ENCODE results near the gene MAPT. TPM values are rescaled to one million over a fixed set of nuclear protein-coding genes. Genes with fewer than 3 reads are reported as not detected.

MAPT gene
- total and polyA plus RNA-seq, 2 of the 13 experiments (the other 11 are each of a cell fraction or from before 2014, with no cell fraction given): 2.1 to 2.8 TPM

DNA sequence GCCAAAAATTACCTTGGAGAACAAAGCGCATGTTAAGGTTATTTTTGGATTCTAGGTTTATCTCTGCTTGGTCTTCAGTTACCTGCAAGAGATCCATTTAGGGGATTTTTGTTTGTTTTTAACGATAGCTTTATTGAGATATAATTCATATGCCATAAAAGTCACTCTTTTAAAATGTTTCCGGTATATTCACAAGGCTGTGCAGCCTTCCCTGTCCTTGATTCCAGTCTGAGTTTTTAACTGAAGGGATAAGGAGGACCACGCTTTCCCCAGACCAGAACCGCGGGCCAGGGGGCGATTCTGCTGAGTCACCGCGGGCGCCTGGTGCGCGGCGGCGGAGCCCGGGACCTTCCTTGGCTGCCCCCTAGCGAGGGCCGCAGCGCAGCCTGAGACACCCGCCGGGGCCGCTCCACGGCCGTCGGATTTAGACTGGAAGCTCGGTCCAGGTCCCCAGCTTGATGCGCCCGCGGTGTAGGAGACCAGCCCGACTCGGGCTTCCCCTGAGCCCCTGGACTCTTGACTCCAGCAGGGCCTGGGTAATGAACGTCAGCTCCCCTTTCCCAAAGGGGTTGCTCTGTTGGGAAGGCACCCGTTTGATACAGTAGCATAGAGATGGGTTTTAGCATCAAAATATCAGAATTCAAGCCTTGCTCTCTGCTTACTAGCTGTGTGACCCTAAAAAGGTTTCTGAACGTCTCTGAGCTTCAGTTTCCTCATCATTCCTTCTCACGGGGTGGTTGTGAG is 54.7 kb downstream of the MAPT start (continued):
- TF ChIP-seq, protein P1, sequence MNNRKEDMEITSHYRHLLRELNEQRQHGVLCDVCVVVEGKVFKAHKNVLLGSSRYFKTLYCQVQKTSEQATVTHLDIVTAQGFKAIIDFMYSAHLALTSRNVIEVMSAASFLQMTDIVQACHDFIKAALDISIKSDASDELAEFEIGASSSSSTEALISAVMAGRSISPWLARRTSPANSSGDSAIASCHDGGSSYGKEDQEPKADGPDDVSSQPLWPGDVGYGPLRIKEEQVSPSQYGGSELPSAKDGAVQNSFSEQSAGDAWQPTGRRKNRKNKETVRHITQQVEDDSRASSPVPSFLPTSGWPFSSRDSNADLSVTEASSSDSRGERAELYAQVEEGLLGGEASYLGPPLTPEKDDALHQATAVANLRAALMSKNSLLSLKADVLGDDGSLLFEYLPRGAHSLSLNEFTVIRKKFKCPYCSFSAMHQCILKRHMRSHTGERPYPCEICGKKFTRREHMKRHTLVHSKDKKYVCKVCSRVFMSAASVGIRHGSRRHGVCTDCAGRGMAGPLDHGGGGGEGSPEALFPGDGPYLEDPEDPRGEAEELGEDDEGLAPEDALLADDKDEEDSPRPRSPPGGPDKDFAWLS (CRISPR knock-in tag; IDR thresholded peaks at IDR 0.05; ENCODE audit: borderline replicate concordance): no peak
- 0 out of 2 replicates have a peak, but pooled peaks have one; percentile 20 for TF ChIP-seq ETV5 (CRISPR knock-in tag; IDR thresholded peaks at IDR 0.05; ENCODE audit: borderline replicate concordance)
- no peak for TF ChIP-seq NR2F6 (IDR thresholded peaks at IDR 0.05)
- peak; percentile 57; the same call in 1 of the 2 replicates for TF ChIP-seq NR2F6 (CRISPR knock-in tag; IDR thresholded peaks at IDR 0.05)
- no peak for TF ChIP-seq PAX8 (CRISPR knock-in tag; IDR thresholded peaks at IDR 0.05; ENCODE audit: borderline replicate concordance)
- no peak for TF ChIP-seq ZNF674 (CRISPR knock-in tag; IDR thresholded peaks at IDR 0.05; ENCODE audit: low read depth)
- no peak for TF ChIP-seq SMARCC2 (IDR thresholded peaks at IDR 0.05)
- no peak for TF ChIP-seq PREB (CRISPR knock-in tag; IDR thresholded peaks at IDR 0.05)
- TF ChIP-seq ZNF646 (CRISPR knock-in tag; IDR thresholded peaks at IDR 0.05): no peak
- TF ChIP-seq GABPA (IDR thresholded peaks at IDR 0.05; ENCODE audit: low read depth, low read length): no peak
- TF ChIP-seq GABPA (CRISPR knock-in tag; IDR thresholded peaks at IDR 0.05; ENCODE audit: low read depth): no peak
- no peak for TF ChIP-seq NR3C1 (CRISPR knock-in tag; IDR thresholded peaks at IDR 0.05)
- no peak for TF ChIP-seq ZNF577 (CRISPR knock-in tag; IDR thresholded peaks at IDR 0.05; ENCODE audit: borderline replicate concordance, low read depth)
- peak; percentile 71; the same call in 1 of the 2 replicates for TF ChIP-seq ZNF350 (CRISPR knock-in tag; IDR thresholded peaks at IDR 0.05; ENCODE audit: borderline replicate concordance, low read depth)
- TF ChIP-seq, protein P2, sequence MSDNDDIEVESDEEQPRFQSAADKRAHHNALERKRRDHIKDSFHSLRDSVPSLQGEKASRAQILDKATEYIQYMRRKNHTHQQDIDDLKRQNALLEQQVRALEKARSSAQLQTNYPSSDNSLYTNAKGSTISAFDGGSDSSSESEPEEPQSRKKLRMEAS (IDR thresholded peaks at IDR 0.05): peak; percentile 69
- no peak for TF ChIP-seq SNAI1 (CRISPR knock-in tag; IDR thresholded peaks at IDR 0.05; ENCODE audit: borderline replicate concordance)
- peak; percentile 47; the same call in 1 of the 2 replicates for TF ChIP-seq THRA (CRISPR knock-in tag; IDR thresholded peaks at IDR 0.05; ENCODE audit: borderline replicate concordance)
- no peak for TF ChIP-seq LCORL (IDR thresholded peaks at IDR 0.05)
- TF ChIP-seq LCORL (CRISPR knock-in tag; IDR thresholded peaks at IDR 0.05): peak; percentile 89; the same call in 1 of the 2 replicates
- TF ChIP-seq NKX3-1 (CRISPR knock-in tag; IDR thresholded peaks at IDR 0.05): no peak

Data from HepG2 (cell line).